ENCODE results near the gene TUBB8. TPM values are rescaled to one million over a fixed set of nuclear protein-coding genes. Genes with fewer than 3 reads are reported as not detected.

Gene TUBB8
- not detected in 2 replicates for total RNA-seq
- long read RNA-seq = 0 reads

GRCh38 chr10:48996-49395 lies at the start of gene TUBB8:
TSS of gene TUBB8 (minus strand) at chr10:49296. CDS start at chr10:49238, 58 bp downstream.
- no peak within 1 kb of the TSS for H3K4me3 Mint-ChIP-seq (ENCODE audit: unreplicated experiment)
- peaks cover 7% of the 10 kb centered on the region for H3K27me3 Mint-ChIP-seq (ENCODE audit: unreplicated experiment)
- TF ChIP-seq, protein P1, sequence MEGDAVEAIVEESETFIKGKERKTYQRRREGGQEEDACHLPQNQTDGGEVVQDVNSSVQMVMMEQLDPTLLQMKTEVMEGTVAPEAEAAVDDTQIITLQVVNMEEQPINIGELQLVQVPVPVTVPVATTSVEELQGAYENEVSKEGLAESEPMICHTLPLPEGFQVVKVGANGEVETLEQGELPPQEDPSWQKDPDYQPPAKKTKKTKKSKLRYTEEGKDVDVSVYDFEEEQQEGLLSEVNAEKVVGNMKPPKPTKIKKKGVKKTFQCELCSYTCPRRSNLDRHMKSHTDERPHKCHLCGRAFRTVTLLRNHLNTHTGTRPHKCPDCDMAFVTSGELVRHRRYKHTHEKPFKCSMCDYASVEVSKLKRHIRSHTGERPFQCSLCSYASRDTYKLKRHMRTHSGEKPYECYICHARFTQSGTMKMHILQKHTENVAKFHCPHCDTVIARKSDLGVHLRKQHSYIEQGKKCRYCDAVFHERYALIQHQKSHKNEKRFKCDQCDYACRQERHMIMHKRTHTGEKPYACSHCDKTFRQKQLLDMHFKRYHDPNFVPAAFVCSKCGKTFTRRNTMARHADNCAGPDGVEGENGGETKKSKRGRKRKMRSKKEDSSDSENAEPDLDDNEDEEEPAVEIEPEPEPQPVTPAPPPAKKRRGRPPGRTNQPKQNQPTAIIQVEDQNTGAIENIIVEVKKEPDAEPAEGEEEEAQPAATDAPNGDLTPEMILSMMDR (IDR thresholded peaks at IDR 0.05) = no peak
- H3K36me3 Mint-ChIP-seq (ENCODE audit: unreplicated experiment) = no peaks in the 10 kb centered on the region
- peak; percentile 82 for DNase-seq (ENCODE audit: extremely low spot score, unreplicated experiment)
- no peaks in the 10 kb centered on the region for H3K9me3 Mint-ChIP-seq (ENCODE audit: unreplicated experiment)
- no peak within 1 kb of the TSS for H3K27ac Mint-ChIP-seq (ENCODE audit: unreplicated experiment)
- no peaks in the 10 kb centered on the region for H3K4me1 Mint-ChIP-seq (ENCODE audit: unreplicated experiment)

DNA sequence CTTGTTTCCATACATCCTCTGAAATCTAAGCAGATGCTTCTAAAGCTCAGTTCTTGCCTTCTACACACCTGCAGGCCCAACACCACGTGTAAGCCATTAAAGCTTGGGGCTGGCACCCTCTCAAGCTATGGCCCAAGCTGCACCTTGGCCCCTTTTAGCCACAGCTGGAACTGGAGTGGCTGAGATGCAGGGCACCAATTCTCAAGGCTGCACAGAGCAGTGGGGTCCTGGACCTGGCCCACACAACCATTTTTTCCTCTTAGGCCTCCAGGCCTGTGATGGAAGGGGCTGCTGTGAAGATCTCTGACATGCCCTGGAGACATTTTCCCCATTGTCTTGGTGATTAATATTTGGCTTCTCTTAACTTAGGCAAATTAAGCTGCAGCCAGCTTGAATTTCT lies 47.4 kb upstream of the TUBB8 start:
- peaks cover 20% of the 10 kb centered on the region for H3K9me3 Mint-ChIP-seq (ENCODE audit: unreplicated experiment)
- H3K4me1 Mint-ChIP-seq (ENCODE audit: unreplicated experiment) = no peaks in the 10 kb centered on the region
- H3K4me3 Mint-ChIP-seq (ENCODE audit: unreplicated experiment) = no peak overlapping the region
- DNase-seq (ENCODE audit: extremely low spot score, unreplicated experiment) = no peak
- H3K36me3 Mint-ChIP-seq (ENCODE audit: unreplicated experiment) = peaks cover 1% of the 10 kb centered on the region
- H3K27ac Mint-ChIP-seq (ENCODE audit: unreplicated experiment) = no peak overlapping the region
- H3K27me3 Mint-ChIP-seq (ENCODE audit: unreplicated experiment) = peaks cover 25% of the 10 kb centered on the region
- TF ChIP-seq, protein P1 (IDR thresholded peaks at IDR 0.05) = no peak

GRCh38 chr10:95356-96115 lies 46.4 kb upstream of the TUBB8 start:
- H3K27me3 Mint-ChIP-seq (ENCODE audit: unreplicated experiment) = peaks cover 24% of the 10 kb centered on the region
- peaks cover 1% of the 10 kb centered on the region for H3K36me3 Mint-ChIP-seq (ENCODE audit: unreplicated experiment)
- no peak for DNase-seq (ENCODE audit: extremely low spot score, unreplicated experiment)
- no peaks in the 10 kb centered on the region for H3K4me1 Mint-ChIP-seq (ENCODE audit: unreplicated experiment)
- TF ChIP-seq, protein P1 (IDR thresholded peaks at IDR 0.05) = no peak
- H3K4me3 Mint-ChIP-seq (ENCODE audit: unreplicated experiment) = no peak overlapping the region
- H3K27ac Mint-ChIP-seq (ENCODE audit: unreplicated experiment) = no peak overlapping the region
- H3K9me3 Mint-ChIP-seq (ENCODE audit: unreplicated experiment) = peaks cover 20% of the 10 kb centered on the region

GRCh38 chr10:94613-95012 lies 45.5 kb upstream of the TUBB8 start:
- TF ChIP-seq, protein P1 (IDR thresholded peaks at IDR 0.05) = no peak
- DNase-seq (ENCODE audit: extremely low spot score, unreplicated experiment) = no peak
- Mint-ChIP-seq H3K27ac (ENCODE audit: unreplicated experiment) (no peak overlapping the region), H3K4me3 (ENCODE audit: unreplicated experiment) (no peak overlapping the region), H3K4me1 (ENCODE audit: unreplicated experiment) (no peaks in the 10 kb centered on the region), H3K27me3 (ENCODE audit: unreplicated experiment) (peaks cover 22% of the 10 kb centered on the region), H3K36me3 (ENCODE audit: unreplicated experiment) (peaks cover 1% of the 10 kb centered on the region), H3K9me3 (ENCODE audit: unreplicated experiment) (peaks cover 20% of the 10 kb centered on the region)

- Mint-ChIP-seq H3K4me1 (ENCODE audit: unreplicated experiment) (peaks cover 3% of the 10 kb centered on the region), H3K27ac (ENCODE audit: unreplicated experiment) (no peak overlapping the region), H3K4me3 (ENCODE audit: unreplicated experiment) (no peak overlapping the region), H3K27me3 (ENCODE audit: unreplicated experiment) (peaks cover 26% of the 10 kb centered on the region), H3K9me3 (ENCODE audit: unreplicated experiment) (peaks cover 20% of the 10 kb centered on the region), H3K36me3 (ENCODE audit: unreplicated experiment) (peaks cover 1% of the 10 kb centered on the region)
- DNase-seq (ENCODE audit: extremely low spot score, unreplicated experiment) = no peak
- TF ChIP-seq, protein P1 (IDR thresholded peaks at IDR 0.05) = no peak
Measured at GRCh38 chr10:92846-93245, 43.8 kb upstream of the TUBB8 start.
